NCI-H1092 (cell line): ENCODE data around the gene PDGFRB.

Experiments used
- DNase-seq: peaks from one replicate; lab custom pipeline; 2025; lab: John Stamatoyannopoulos, UW

PDGFRB gene

DNA sequence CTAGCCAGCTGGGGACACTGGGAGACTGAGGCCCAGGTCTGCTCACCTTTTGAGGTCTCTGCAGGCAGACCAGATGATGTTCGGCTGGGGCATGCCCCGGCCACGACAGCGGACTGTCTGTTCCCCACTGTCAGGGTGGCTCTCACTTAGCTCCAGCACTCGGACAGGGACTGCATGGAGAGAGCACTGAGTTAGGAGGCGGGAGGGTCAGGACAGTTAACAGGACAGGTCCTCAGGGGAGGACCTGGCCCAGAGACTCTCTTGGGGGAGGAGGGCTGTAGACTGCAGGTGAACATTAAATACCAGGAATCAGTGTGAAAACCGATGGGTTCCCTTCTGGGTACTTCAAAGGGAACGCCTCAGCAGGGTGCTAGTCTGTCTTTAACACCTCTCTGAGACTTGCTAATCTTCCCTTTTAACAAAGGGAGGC, 25.1 kb downstream of the PDGFRB start:
- DNase-seq: no peak

DNA sequence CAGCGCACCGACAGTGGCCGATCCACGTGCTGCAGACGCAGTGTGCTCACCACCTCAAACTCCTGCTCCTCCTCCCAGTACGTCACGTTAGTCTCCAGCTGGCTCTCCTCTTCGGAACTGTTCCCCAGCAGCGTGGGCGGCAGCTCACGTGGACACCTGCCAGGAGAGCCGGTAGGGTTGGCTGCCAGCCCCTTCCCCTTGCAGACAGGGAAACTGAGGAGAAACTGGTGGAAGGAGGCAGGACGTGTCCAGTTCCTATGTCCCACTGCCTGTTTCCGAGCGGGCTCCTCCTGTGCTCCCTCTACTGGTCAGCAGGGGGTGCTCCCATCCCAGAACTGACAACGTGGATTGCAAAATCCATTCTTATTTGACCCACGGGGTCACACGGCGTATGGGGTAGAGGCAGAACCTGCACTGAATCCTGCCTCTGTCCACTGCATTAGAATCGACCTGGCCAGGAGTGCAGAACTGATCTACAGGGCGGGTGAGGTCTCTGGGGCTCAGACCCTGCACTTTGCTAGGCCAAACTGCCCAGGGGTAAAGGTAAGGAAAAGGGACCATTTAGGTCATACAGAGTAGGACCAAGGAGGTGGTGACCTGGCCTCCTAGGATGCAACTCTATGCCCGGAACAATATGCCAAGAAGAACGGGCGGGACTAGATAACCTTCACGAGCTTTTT, 25.7 kb downstream of the PDGFRB start:
- no peak for DNase-seq

DNA sequence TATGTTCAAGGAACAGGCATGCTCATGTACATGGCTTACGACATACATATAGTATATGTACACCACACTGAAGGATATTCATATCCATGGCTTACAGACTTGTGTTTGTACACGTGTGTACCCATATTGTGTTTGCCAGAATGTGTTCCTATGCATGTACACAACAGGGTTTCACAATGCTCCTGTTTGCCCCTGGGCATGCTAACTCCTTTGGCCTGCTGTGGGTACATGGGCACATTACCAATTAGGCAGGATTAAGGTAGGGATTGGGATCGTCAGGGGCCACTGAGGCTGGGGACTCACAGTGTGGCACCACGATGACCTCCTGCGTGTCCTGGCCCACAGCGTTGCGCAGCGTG, 26.2 kb downstream of the PDGFRB start:
- DNase-seq: no peak

DNA sequence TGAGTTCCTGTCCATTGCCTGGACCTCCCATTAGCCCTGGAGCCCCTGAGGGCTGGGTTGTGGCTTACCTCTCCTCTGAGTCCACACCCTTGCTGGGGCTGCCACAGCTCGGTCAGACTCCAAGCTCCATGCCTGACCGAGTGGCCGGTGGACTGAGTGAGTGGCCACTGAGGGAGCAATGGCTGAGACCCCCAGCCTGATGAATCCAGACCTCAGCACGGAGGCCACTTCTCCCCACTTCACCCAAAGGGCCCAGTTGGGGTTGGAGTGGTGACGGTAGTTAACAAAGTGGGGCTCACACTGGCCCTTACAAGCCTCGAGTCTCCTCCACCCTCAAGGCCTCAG, 28.8 kb downstream of the PDGFRB start:
- no peak for DNase-seq

DNA sequence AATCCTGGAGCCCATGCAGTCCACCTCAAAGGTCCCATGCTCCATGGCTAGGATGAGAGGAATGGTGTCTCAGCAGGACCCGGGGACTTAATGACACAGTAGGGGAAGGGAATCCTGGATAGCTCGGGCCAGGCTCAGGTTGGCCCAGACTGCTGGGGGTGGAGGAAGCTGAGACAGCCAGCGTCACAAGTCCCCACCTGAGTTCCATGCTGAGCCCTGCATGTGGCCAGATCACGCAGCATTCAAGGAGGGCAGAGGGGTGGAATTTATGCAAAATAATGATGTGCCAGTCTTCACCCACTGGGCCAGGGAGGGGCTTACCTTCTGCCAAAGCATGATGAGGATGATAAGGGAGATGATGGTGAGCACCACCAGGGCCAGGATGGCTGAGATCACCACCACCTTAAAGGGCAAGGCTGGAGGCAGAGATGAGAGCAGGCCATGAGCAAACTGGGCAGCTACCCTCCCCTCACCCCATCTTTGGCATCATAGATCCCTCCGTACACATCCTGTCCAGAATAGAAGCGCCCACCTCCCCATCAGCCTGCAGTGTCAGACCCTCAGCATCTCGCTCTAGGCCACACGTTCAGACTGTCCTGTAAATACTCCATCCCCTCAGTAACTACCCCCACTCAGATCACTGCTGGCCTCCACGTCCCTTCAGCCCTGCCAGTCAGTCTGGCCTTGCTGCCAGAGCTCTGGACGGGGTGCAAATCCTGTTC, 29.3 kb downstream of the PDGFRB start:
- no peak for DNase-seq

DNA sequence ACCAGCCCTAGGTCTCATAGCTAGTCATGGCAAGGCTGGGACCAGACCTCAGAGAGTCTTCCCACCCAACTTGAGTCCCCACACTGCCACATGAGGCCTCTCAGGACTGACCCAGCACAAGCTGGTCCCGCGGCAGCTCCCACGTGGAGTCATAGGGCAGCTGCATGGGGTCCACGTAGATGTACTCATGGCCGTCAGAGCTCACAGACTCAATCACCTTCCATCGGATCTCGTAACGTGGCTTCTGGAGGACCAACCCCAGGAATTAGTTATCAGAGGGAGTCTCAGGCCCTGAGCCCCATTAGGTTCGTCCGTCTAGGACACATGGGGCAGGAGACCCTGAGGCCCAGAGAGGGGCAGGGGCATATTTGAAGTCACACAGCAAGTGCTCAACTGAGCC, 30.3 kb downstream of the PDGFRB start:
- DNase-seq: no peak

DNA sequence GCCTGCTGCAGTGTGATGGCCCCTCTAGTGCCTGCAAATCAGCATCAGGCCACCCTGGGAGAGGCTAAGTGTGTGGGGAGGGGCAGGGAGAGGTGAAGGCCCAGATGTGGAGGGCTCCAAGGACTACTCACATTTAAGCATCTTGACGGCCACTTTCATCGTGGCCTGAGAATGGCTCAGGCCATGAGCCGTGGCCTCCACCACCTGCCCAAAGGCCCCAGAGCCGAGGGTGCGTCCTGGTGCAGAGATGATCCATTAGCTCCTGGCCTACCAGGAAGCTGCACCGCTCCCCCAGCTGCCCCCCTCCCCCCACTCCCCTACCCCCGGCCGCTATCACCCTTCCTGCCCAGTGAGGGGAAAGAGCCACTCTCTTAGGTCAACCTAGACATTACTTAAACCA, 31.0 kb downstream of the PDGFRB start:
- DNase-seq: no peak

DNA sequence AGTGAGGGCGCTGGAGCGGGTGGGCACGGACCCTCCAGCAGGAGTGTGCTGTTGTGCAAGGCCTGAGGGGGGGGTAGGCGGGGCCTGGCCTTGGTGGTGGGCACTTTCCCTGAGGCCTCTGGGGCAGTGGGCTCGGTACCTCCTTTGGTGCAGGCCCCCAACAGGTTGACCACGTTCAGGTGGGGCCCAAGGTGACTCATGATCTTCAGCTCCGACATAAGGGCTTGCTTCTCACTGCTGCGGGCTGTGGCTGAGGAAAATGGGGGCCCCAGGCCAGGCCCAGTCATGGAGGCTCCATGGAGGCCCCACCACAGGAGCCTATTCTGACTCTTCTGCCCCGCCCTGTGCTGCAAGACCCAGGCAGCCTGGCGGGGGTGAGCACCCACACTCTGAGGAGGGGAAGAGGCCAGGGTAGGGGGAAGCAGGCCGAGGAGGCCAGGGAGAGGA, 31.5 kb downstream of the PDGFRB start:
- DNase-seq: no peak

DNA sequence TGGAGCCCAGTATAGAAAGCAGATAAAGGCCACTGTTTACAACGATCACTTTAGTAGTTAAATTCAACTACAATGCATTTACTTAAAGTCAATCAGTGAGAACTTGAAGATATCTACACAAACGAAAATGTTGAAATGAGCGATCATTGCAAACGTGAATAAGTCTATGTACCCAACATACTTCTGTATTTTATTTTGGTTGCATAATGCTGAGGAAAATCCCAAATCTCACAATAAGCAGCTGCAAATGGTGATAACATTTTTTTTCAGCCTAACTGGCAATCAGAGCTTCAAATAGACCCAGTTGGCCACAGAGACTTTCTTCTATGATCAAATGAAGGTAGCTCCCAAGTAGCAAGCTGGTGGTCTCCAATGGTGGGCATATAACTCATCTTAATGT, 32.1 kb downstream of the PDGFRB start:
- no peak for DNase-seq

DNA sequence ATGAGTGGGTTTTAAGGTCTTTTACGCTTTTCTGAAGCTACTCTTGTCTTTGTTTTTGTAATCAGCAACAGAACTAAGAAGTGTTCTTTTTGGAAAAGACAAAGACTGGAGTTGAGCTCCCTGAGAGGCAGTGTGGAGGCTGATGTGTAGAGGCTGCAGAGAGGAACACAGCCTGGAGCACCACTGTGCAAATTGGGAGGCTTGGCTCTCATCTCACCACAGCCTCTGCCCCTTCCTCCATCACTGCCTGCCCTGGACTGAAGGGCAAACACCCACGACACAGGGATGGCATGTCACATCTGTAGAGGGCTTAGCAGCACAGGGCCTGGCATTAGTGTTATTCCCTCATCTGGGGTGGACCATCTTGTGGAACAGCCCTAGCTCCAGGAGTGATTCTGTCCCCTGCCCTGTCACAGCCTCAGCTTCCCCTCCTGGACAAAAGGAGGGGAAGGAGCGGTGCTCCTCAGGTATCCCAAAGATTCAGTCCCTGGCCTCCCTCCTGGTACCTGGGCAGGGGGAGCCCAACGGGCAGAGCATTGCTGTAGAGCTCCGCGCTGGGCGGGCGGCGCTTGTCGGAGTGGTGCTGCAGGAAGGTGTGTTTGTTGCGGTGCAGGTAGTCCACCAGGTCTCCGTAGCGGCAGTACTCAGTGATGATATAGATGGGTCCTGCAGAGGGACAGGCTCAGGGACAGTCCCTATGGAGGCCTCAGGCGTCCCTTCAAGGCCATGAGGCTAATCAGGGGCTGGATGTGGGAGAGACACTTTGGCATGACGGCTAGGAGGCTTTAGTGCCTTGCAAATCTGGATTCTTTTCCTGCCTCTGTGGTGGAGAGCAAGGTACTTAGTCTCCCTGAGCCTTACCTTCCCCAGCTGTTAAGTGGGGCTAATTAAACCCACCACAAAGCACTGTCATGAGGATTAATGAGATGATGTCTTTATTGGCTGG, 32.8 kb downstream of the PDGFRB start:
- DNase-seq: no peak

DNA sequence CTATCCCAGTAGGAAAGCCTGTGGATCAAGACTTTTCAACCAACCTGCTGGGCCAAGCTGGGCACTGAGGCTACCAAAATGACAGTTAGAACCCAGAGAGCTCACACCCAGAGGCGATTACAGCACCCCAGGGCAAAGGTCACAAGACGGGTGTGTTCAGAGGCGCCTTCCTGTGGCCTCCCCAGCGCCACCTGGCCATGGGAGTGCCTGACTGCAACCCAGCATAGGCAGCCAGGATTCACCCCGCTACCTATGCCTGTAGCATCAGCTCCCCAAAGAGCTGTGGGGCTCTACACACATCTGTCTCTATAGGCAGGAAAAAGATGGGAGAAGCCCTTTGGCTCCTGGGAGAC, 33.5 kb downstream of the PDGFRB start:
- DNase-seq: no peak

DNA sequence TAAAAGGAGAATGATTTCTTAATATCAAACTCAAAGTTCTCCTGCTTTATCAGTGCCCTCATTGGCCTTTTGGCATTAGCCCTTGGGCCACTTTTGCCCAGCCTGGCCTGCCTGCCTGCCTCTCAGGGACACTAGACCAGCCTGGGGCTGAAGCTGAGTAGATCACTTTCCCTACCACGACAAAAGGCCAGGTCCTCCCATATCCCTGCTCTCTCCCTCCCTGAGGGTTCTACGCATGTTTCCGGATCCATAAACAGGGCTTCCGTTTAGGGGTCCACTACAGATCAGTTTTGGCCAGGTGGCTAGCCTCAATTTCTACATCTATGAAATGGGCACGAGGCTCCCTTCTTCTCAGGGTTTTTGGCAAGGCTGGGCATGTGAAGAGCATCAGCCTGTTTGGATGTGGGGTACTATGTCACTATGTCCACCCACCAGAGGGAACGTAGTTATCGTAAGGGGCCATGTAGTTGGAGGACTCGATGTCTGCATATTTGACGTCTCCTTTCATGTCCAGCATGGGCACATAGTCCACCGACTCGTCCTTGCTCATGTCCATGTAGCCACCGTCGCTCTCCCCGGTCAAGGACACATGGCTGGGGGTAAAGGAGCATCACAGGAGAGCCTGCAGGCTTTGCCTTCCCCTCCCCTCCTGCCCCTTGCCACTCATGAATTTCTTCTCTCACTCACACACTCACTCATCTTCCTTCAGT, 34.0 kb downstream of the PDGFRB start:
- no peak for DNase-seq

DNA sequence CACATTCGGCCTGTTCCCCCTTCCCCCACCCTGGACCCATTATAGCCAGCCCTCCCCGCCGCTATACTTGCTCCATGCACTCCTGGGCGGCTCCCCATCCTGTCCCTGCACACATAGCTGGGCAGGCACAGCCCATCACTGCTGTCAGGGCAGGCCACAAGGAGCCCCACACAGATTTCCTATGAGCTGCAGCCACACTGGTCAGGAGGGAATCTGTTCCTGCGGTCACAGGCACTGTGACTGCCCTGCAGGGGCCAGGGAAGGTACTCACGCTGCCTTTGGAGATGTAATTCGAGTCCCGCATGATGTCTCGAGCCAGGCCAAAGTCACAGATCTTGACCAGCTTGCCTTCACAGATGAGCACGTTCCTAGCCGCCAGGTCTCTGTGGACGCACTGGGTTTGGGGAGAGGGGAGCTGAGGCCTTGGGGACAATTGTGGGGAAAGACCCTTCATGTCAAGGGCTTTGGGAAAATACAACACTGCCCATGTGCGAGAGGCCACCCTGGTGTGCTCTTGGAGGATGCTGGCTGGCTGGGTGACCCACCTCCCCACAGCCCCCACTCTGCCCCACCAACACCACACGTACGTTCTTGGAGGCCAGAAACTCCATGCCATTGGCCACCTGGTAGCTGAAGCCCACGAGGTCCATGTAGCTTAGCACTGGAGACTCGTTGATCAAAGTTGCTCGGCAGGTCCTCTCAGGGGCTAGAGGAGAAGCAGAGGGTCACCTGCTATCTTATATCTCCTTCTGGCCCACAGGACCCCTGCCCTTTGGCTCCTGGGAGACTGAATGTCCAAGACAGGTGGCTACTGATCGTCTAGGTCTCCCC, 34.8 kb downstream of the PDGFRB start:
- no peak for DNase-seq

DNA sequence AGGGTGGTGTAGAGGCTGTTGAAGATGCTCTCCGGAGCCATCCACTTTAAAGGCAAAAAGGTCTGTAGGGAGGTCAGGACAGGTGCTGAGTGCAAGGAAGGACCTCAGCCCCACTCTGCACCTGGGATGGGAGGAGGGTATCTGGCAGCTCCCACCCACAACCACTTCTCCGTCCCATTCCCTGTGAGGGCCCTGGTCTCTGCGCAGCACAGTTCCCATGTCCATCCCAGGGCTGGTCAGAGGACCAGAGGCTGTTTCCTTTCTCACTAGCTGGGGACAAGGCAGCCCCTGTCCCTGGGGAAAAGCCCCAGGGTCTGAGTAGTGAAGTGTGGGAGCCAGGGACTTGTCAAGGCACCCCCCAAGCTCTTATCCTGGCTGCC, 35.6 kb downstream of the PDGFRB start:
- no peak for DNase-seq

DNA sequence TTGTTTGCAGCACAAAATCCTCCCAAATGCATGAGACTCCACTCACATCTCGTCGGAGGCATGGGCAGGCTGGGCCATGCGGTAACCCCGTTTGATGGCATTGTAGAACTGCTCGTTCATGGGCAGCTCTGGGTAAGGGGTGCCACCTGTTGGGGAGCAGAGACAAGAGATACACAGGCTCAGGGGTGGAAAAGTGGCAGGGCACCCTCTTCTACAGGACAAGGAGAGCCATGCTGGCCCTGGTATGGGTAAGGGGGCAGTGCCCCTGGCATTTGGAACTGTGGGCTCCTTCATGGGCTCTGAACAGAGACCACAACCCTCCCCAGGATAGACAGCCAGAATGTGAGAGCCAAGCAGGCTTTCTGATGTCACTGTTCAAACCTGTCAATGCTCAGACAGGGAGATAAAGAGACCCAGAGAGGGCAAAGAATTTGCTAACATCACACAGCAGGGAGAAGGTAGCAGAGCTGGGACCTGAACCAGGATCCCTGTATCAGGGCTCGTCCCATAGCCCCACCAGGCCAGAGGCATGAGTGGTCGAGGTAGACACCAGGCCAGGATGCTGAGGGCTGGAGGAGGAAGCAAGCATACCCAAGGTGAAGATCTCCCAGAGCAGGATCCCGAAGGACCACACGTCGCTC, 36.1 kb downstream of the PDGFRB start:
- no peak for DNase-seq

DNA sequence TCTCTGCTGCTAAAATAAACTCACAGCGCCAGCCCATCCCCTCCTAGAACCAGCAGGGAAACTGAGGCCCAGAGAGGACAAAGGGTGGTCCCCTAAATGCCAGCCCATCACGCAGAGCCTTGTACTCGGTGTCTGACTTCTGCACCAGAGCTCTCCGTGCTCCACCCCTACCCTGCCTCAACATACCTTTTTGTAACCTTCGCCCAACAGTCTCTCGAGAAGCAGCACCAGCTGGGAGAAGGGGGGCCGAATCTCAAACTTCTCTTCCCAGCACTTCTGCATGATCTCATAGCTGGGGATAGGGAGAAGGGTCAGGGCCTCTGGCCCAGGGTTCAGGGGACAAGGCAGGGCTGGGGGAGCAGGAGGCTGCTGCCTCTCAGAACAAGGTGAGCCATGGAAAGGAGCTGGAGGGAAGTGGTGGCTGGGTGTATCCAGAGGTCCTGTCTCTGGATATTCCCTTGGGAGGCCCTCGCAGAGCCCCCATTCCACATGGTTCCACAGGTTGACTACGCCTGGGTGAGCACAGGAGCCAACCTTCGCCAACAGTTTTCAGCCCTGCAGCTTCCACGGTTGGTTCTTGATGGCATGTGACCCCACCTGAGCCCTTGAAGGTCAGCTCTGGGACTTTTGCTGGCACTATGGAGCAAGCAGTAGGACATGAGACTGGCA, 37.0 kb downstream of the PDGFRB start:
- no peak for DNase-seq

DNA sequence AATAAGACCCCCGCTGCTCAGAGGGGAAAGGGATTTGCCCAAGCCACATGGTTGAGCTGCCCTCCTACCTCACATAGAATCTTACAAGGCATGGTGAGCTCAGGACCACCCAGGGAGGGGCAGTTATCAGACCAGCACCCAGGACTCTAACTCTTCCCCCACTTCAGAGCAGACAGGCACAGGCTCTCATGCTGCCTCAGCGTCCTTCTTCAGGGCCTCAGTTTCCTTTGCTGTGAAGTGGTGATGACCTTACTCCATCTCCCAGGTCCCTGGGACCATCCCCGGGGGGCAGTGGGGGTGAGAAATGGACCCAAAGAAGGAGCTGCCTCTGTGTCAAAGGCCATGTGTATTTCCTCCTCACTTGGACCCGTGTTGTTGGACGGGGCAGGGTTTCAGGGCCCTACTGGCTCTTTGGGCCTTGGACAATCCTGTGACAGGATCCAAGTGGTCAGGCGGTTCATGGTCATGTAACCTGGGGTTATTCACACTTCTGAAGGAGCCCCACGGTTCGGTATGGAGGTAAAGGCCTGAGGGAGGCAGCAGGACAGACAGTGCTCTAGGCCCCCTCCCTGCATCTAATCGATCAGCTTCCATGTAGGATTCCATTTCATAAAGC, 37.6 kb downstream of the PDGFRB start:
- no peak for DNase-seq

DNA sequence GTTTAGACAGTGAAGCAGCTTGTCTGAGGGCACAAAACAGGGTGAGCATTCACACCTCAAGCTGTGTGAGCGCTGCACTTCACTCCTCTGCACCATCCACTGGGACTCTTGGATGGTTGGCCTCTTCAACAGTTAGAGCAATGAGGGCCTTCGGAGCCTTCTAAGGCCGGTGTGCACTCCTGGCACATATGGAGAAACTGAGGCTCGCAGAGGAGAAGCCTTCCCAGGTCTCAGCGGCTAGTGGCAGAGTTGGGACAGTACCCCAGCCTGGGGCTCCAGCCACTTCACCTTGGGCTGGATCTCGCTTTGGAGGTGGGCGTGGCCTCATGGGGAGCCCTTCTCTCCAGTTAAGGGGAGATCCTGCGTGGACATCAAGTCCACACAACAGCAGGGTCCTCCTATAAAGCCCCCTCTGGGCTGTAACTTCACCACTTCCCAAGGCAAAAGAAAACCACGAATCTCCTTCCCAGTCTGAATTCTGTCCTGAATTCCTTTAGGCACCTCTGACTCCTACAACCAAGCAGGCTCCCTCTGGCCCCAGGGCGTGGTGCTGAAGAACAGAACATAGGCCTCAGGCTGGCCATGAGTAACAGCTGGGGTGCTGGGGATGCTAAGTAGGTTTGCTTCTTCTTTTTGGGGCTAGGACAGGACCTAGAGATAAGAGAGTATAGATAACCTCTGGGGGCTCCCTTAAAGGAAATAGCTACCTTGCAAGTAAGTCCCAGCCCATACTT, 38.8 kb downstream of the PDGFRB start:
- DNase-seq: no peak

DNA sequence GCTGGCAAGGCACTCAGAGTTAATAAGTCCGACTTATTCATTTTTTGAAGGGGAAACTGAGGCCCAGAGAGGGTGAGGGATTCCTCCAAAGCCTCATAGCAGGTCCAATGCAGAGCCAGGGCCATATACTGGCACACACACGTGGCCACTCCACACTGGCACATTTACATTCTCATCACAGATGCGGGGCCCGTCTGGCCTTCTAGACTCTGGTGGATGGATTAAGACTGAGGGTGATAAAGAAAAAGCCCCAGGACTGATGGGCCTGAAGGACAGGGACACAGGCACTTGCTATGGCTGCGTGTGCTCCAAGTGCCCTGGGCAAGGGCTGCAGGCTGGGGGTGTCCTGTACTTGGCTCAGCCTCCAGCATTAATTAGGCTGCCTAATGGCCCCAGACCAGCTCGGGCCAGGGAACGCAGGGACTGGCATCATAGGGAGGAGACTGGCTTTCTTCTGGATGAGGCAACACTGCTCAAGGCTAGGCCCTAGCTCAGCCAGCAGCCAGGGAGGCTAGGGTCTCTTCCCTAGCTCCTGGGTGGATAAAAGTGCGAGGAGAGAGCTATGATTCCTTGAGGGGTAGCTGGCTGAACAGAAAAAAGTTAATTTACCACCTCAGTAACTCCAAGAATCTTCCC, 40.8 kb downstream of the PDGFRB start:
- no peak for DNase-seq
